DND-41 (cell line): ENCODE measurements around the gene CPLX1.

Experiments
- ATAC-seq: fragments of 200-7000 bp; cut with Tn5 transposase; 3 replicates; pipeline ENCODE4 v1.9.1; 2021; ENCODE audit warnings: low read depth; ENCODE audit not compliant: insufficient read depth
- DNase-seq: peaks from one replicate; pipeline ENCODE4 v3.0.0-alpha.2; 2020
- H2AFZ ChIP-seq: 2 replicates; pipeline ENCODE4 v1.6.0; 2012; ENCODE audit warnings: low read depth, low read length
- H3K27ac ChIP-seq: 2 replicates; pipeline ENCODE4 v1.5.1; 2012; ENCODE audit warnings: low read length, inconsistent platforms
- H3K27me3 ChIP-seq: fragments of 200-600 bp; sonication (generic); 2 replicates; pipeline ENCODE4 v1.6.0; 2012; ENCODE audit warnings: low read length, mild to moderate bottlenecking, inconsistent platforms; ENCODE audit not compliant: insufficient read depth, poor library complexity
- H3K36me3 ChIP-seq: 2 replicates; pipeline ENCODE4 v1.5.1; 2012; ENCODE audit warnings: low read length, inconsistent platforms; ENCODE audit not compliant: insufficient read depth
- H3K4me1 ChIP-seq: 2 replicates; pipeline ENCODE4 v1.5.1; 2012; ENCODE audit warnings: mild to moderate bottlenecking, low read length; ENCODE audit not compliant: insufficient read depth
- H3K4me2 ChIP-seq: 2 replicates; pipeline ENCODE4 v1.6.0; 2012; ENCODE audit warnings: mild to moderate bottlenecking, moderate library complexity, low read length, inconsistent platforms; ENCODE audit not compliant: insufficient read depth
- H3K4me3 ChIP-seq, 2 experiments: fragments of 200-600 bp in 1 of 2; shearing (Covaris generic) in 1 of 2; 2 replicates each; pipeline ENCODE4 v1.5.1; 2012 to 2016; ENCODE audit warnings: inconsistent platforms in 2 of 2, low read length in 2 of 2, mild to moderate bottlenecking in 2 of 2, low read depth in 1 of 2, moderate library complexity in 1 of 2
- H3K79me2 ChIP-seq: 2 replicates; pipeline ENCODE4 v1.6.0; 2012; ENCODE audit warnings: low read length, inconsistent platforms; ENCODE audit not compliant: insufficient read depth
- H3K9ac ChIP-seq: 2 replicates; pipeline ENCODE4 v1.6.0; 2012; ENCODE audit warnings: low read depth, mild to moderate bottlenecking, inconsistent platforms, low read length, moderate library complexity
- H3K9me3 ChIP-seq: 2 replicates; pipeline ENCODE4 v1.5.1; 2012; ENCODE audit warnings: low read length, moderate library complexity, mild to moderate bottlenecking, inconsistent platforms; ENCODE audit not compliant: insufficient read depth, severe bottlenecking
- H4K20me1 ChIP-seq: 2 replicates; pipeline ENCODE4 v1.6.0; 2012; ENCODE audit warnings: low read length; ENCODE audit not compliant: insufficient read depth
- EZH2 ChIP-seq: IDR thresholded peaks from 3 replicates; pipeline ENCODE4 v1.6.1; 2012; ENCODE audit warnings: borderline replicate concordance, low read depth, mild to moderate bottlenecking, moderate library complexity, low read length, inconsistent platforms; ENCODE audit not compliant: severe bottlenecking
- TF ChIP-seq, protein P1 (sequence below): IDR thresholded peaks from 2 replicates; pipeline ENCODE4 v1.5.1; 2012; ENCODE audit warnings: borderline replicate concordance, low read length, moderate library complexity, mild to moderate bottlenecking; ENCODE audit not compliant: poor library complexity, severe bottlenecking; ENCODE audit errors: extremely low read depth

The CPLX1 gene

DNA sequence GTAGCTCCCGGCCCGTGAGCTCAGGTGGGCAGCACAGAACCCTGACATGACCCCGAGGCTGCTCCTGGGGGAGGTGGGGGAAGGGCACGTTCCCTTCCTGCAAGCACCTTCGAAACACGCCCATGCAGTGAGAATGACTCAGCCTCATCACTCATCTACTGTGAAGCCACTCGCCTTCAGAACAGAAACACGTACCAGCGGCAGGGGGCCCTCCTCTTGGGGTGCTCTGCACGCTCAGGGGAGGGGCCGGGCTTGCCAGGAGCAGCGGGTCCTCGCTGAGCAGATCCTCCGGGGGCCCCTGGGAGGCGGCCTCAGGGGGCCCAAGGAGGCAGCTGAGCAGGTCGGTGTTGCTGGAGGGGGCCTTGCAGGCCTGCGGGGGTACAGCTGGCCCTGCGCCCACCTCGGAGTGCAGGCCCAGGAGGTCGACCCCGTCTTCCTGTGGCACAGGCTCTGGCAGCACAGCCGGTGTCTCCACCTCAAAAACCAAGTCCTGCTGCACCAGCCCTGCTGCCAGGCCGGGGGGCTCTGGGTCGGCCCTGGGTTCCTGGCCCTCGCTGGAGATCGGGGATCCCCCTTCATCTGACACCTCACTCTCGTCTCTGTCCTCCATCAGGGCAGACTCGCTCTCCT, 40.9 kb upstream of the CPLX1 start:
- TF ChIP-seq, protein P1, sequence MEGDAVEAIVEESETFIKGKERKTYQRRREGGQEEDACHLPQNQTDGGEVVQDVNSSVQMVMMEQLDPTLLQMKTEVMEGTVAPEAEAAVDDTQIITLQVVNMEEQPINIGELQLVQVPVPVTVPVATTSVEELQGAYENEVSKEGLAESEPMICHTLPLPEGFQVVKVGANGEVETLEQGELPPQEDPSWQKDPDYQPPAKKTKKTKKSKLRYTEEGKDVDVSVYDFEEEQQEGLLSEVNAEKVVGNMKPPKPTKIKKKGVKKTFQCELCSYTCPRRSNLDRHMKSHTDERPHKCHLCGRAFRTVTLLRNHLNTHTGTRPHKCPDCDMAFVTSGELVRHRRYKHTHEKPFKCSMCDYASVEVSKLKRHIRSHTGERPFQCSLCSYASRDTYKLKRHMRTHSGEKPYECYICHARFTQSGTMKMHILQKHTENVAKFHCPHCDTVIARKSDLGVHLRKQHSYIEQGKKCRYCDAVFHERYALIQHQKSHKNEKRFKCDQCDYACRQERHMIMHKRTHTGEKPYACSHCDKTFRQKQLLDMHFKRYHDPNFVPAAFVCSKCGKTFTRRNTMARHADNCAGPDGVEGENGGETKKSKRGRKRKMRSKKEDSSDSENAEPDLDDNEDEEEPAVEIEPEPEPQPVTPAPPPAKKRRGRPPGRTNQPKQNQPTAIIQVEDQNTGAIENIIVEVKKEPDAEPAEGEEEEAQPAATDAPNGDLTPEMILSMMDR: no peak
- TF ChIP-seq EZH2: no peak
- Histone ChIP-seq H3K79me2 (no peaks in the 10 kb centered on the region), H3K36me3 (peaks cover 94% of the 10 kb centered on the region), H4K20me1 (peaks cover 3% of the 10 kb centered on the region; the same call in 1 of the 2 replicates), H3K4me2 (no peak overlapping the region), H2AFZ (no peak overlapping the region), H3K9ac (no peak overlapping the region), H3K9me3 (peaks cover 3% of the 10 kb centered on the region), H3K4me3 (no peak overlapping the region), H3K4me1 (no peaks in the 10 kb centered on the region), H3K27ac (no peak overlapping the region), H3K27me3 (no peaks in the 10 kb centered on the region)
- ATAC-seq (no peak), DNase-seq (no peak)

DNA sequence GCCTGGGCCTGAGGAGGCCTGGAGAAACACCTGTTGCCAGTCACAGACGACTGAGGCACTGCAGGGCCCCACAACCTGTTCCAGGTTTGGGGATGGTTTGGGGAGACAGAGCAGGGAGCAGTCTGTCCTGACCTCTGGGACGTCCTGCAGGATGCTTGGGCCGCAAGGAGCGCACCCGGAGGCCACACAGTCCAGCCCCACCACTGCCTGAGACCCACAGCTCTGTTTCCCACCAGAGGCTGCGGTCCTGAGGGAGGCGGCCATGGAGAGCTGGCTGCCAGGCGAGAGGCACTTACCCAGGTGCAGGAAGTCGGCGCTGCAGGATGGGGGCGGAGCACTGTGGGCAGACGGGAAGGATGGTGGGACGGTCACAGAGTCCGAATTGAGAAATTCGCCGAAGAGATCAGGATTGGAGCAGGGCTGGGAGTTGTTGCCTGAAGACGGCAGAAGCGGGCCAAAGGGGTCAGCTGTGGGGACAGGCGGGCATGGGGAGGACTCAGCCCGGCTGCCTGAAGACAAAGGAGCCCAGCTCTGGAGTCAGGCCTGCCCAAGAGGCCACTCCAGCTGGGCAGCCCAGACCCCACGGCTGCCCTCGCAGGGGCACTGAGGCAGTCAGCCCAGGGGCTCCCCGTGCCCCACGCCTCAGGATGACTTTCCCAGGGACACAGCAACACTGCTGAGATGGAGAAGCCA, 40.3 kb upstream of the CPLX1 start:
- H4K20me1 ChIP-seq: peaks cover 3% of the 10 kb centered on the region; the same call in 1 of the 2 replicates
- no peaks in the 10 kb centered on the region for H3K27me3 ChIP-seq
- ATAC-seq (no peak), DNase-seq (no peak)
- no peaks in the 10 kb centered on the region for H3K4me1 ChIP-seq
- H3K79me2 ChIP-seq: no peaks in the 10 kb centered on the region
- H3K36me3 ChIP-seq: peaks cover 97% of the 10 kb centered on the region
- H3K4me2 ChIP-seq: no peak overlapping the region
- H3K27ac ChIP-seq: no peak overlapping the region
- H3K4me3 ChIP-seq: no peak overlapping the region
- no peak overlapping the region for H3K9ac ChIP-seq
- TF ChIP-seq, protein P1: no peak
- no peak for TF ChIP-seq EZH2
- no peak overlapping the region for H2AFZ ChIP-seq
- peaks cover 7% of the 10 kb centered on the region for H3K9me3 ChIP-seq

DNA sequence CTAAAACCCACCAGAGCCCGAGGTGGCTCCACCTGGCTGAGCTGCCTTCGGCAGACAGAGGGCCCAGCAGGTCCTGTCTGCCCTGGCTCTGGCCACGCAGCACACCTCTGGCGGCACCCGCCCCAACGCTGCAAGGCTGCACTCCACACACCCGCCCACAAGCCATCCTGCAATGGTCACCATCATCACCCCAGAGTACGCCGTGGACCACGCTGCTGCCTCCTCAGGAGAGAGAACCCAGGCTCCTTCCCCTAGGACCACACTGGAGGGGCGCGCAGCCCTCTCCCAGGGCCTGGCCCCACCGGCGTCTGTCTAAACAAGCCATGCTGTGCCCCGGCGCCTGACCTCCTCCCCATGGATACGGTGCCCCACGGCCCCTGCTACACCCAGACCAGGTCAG, 39.6 kb upstream of the CPLX1 start:
- ATAC-seq: no peak
- Histone ChIP-seq H3K9me3 (peaks cover 9% of the 10 kb centered on the region), H3K4me2 (no peak overlapping the region), H3K9ac (no peak overlapping the region), H3K36me3 (peaks cover 97% of the 10 kb centered on the region), H3K4me1 (no peaks in the 10 kb centered on the region), H2AFZ (no peak overlapping the region), H3K27ac (no peak overlapping the region), H4K20me1 (peaks cover 3% of the 10 kb centered on the region; the same call in 1 of the 2 replicates), H3K4me3 (no peak overlapping the region), H3K79me2 (no peaks in the 10 kb centered on the region), H3K27me3 (no peaks in the 10 kb centered on the region)
- no peak for DNase-seq
- TF ChIP-seq, protein P1: no peak
- no peak for TF ChIP-seq EZH2
